CD8-positive, alpha-beta memory T cell (primary cell): ENCODE measurements around the gene DPY19L1. TPM values are rescaled to one million over a fixed set of nuclear protein-coding genes. Genes with fewer than 3 reads are reported as not detected.
"Not testable (repeated sequence)": the region's sequence is repeated elsewhere in the genome, so short reads cannot be mapped to it uniquely, and the experiment has no call there.

Source experiments
- CTCF ChIA-PET: fragments of 350-600 bp; sonication (Branson Sonifier 250); formaldehyde crosslinking; loops from one replicate; lab custom pipeline; 2021; ENCODE audit warnings: antibody characterized with exemption; lab: Charles Lee
- POLR2A ChIA-PET: fragments of 350-600 bp; sonication (Branson Sonifier 250); formaldehyde crosslinking; loops from one replicate; lab custom pipeline; 2021; ENCODE audit warnings: antibody characterized with exemption; lab: Charles Lee
- DNase-seq, 5 donors: peaks; one replicate each; pipeline versions ENCODE4 v3.0.0 to v3.0.0-alpha.2; 2020 to 2022; ENCODE audit warnings: mixed read lengths in 1 of 5
- H3K27ac ChIP-seq: one replicate; pipeline ENCODE4 v1.7.0; 2013; ENCODE audit warnings: low read depth, mild to moderate bottlenecking, low read length, moderate library complexity
- H3K27me3 ChIP-seq: 2 replicates; pipeline ENCODE4 v1.7.0; 2013; ENCODE audit warnings: low read length, mild to moderate bottlenecking; ENCODE audit not compliant: insufficient read depth, poor library complexity, severe bottlenecking
- H3K36me3 ChIP-seq: 2 replicates; pipeline ENCODE4 v1.7.0; 2013; ENCODE audit warnings: mild to moderate bottlenecking, low read length, moderate library complexity; ENCODE audit not compliant: insufficient read depth
- H3K4me1 ChIP-seq: 2 replicates; pipeline ENCODE4 v1.7.0; 2013; ENCODE audit warnings: mild to moderate bottlenecking, low read length, moderate library complexity; ENCODE audit not compliant: insufficient read depth
- H3K4me3 ChIP-seq: 2 replicates; pipeline ENCODE4 v1.7.0; 2013; ENCODE audit warnings: mild to moderate bottlenecking, low read length
- H3K9me3 ChIP-seq: 2 replicates; pipeline ENCODE4 v1.7.0; 2013; ENCODE audit warnings: mild to moderate bottlenecking, low read length
- H3K27ac Mint-ChIP-seq, 8 donors: one replicate each; pipeline ENCODE4 v1.8.0; 2020 to 2021; ENCODE audit warnings: mixed read lengths in 8 of 8, mild to moderate bottlenecking in 6 of 8, inconsistent platforms in 3 of 8, moderate library complexity in 3 of 8
- H3K27me3 Mint-ChIP-seq, 2 donors: one replicate each; pipeline ENCODE4 v1.8.0; 2020 to 2021; ENCODE audit warnings: mixed read lengths in 2 of 2, mild to moderate bottlenecking in 1 of 2, moderate library complexity in 1 of 2
- H3K36me3 Mint-ChIP-seq, 3 donors: one replicate each; pipeline ENCODE4 v1.8.0; 2020 to 2021; ENCODE audit warnings: mixed read lengths in 3 of 3, inconsistent platforms in 1 of 3, mild to moderate bottlenecking in 1 of 3
- H3K4me1 Mint-ChIP-seq, 3 donors: one replicate each; pipeline ENCODE4 v1.8.0; 2020 to 2021; ENCODE audit warnings: mixed read lengths in 3 of 3, inconsistent platforms in 1 of 3, mild to moderate bottlenecking in 1 of 3
- H3K4me3 Mint-ChIP-seq, 7 donors: one replicate each; pipeline ENCODE4 v1.8.0; 2020 to 2021; ENCODE audit warnings: mixed read lengths in 7 of 7, mild to moderate bottlenecking in 6 of 7, moderate library complexity in 4 of 7, inconsistent platforms in 2 of 7
- H3K9me3 Mint-ChIP-seq, 5 donors: one replicate each; pipeline ENCODE4 v1.8.0; 2020 to 2022; ENCODE audit warnings: mixed read lengths in 5 of 5, mild to moderate bottlenecking in 3 of 5, moderate library complexity in 2 of 5, inconsistent platforms in 1 of 5
- polyA plus RNA-seq: library from polyadenylated mRNA; unstranded; fragments of 300-500 nt; fragmentation: Illumina TruSeq; gene quantifications from one replicate; pipeline ENCODE4 v1.2.3, GENCODE V29; 2021
- total RNA-seq, 2 experiments: library from RNA; stranded (reverse); gene quantifications; one replicate each; pipeline ENCODE4 v1.2.3, GENCODE V29; 2021

DPY19L1 gene
- total and polyA plus RNA-seq, 3 experiments from 2014 or later = 3.2 to 16.2 (median 15.9) TPM

DNA sequence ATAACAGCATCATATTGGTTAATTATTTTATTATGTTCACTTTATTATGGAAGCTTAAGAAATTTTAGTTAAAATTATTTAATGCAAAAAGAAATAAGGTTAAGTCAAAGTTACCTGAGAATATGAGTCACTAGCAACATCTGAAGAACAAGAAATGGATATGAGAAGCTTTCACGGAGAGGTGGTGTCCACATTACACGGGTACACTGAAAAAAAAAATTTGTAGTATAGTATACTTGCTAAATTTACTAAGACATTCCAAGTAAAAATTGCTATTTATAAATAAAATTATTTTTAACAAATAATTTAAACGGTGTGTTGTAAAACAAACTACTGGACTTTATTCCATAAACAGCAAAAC lies 63.9 kb downstream of the DPY19L1 start:
- no peaks in the 10 kb centered on the region for H3K27me3 Mint-ChIP-seq
- ChIA-PET POLR2A (no interaction called here), CTCF (no interaction called here)
- H3K4me3 Mint-ChIP-seq = no peak overlapping the region
- peaks cover 3 to 18% (median 7%) of the 10 kb centered on the region in 3 donors for H3K4me1 Mint-ChIP-seq
- Histone ChIP-seq H3K4me3 (no peak overlapping the region), H3K27me3 (no peaks in the 10 kb centered on the region), H3K4me1 (no peaks in the 10 kb centered on the region), H3K27ac (no peak overlapping the region), H3K36me3 (no peaks in the 10 kb centered on the region), H3K9me3 (no peaks in the 10 kb centered on the region)
- no peak for DNase-seq
- no peak overlapping the region for H3K27ac Mint-ChIP-seq
- H3K9me3 Mint-ChIP-seq = no peaks in the 10 kb centered on the region
- H3K36me3 Mint-ChIP-seq = peaks cover 14 to 35% (median 15%) of the 10 kb centered on the region in 3 donors

DNA sequence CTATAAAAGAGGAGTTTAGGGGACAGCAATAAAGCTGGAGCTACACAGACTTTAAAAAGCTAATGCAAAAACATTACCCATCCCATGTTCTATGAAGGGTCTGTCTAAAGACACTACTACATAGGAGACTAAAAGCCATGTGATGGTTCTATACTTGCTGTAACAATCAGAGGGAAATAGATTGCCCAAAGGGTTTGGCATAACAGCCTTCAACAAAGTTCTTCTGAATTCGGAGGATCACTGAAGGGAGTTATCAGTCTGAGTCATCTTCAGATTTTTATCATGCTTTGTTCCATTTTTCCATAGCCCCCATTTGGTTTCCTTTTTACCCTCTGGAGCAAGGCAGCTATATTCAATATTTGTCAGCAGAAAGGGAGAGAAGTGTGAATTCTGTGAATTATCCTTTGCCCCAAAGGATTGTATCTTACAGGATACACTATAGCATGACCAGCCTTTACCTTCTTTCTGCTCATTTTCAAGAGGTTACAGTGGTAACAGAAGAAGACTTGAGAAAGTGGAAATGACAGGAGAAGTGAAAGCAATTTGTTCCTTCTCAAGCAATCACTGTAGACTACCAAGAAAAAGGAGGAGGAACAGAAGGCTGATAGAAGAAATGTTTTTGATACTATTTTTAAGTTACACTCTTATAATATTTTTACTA lies 64.4 kb downstream of the DPY19L1 start:
- POLR2A ChIA-PET, H3K27me3 Mint-ChIP-seq, H3K9me3 Mint-ChIP-seq, H3K4me1 ChIP-seq, H3K9me3 ChIP-seq, DNase-seq, H3K4me3 ChIP-seq, H3K27me3 ChIP-seq, H3K4me3 Mint-ChIP-seq, H3K36me3 ChIP-seq, H3K27ac ChIP-seq, H3K27ac Mint-ChIP-seq, CTCF ChIA-PET: not testable (repeated sequence)
- H3K4me1 Mint-ChIP-seq = peaks cover 3 to 18% (median 7%) of the 10 kb centered on the region in 3 donors
- peaks cover 14 to 35% (median 15%) of the 10 kb centered on the region in 3 donors for H3K36me3 Mint-ChIP-seq

DNA sequence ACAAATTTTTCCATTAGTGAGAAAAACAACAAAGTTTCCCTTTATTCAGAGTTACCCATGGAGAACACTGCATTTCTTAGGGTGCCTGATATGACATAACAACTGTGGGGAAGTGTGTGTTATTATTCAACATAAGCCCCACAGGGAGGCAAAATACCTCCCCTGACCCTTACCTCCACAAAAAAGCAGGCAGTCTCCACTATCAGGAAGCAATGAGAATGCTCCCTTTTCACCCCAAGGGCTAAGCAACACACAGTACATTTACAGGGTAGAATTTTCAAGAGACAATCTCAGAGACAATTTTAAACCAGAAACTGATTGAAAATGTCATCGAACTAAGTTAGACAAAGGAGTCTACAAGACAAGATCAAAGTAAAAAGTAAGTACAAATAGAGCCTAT lies 69.5 kb downstream of the DPY19L1 start:
- H3K4me1 Mint-ChIP-seq, DNase-seq: not testable (repeated sequence)

DNA sequence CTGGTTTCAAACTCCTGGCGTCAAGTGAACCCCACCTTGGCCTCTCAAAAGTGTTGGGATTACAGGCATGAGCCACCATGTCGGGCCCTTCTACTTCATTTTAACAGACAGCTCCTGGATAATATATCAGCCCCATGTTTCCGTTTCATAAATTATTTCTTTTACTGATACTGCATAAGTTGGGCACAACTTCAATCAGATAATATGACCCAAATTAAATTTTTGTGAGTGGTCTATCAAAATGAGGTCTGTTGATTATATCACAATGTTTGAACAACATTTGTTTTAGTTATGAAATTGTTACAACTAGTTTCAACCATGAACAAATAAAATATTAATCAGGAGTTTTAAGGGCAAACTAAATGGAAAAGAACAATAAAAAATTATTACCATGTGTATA lies 70.8 kb downstream of the DPY19L1 start:
- H3K36me3 ChIP-seq, H3K9me3 ChIP-seq, POLR2A ChIA-PET, H3K4me3 ChIP-seq, H3K27me3 Mint-ChIP-seq, H3K27ac ChIP-seq, H3K27me3 ChIP-seq, CTCF ChIA-PET, H3K4me1 Mint-ChIP-seq, H3K27ac Mint-ChIP-seq, H3K4me1 ChIP-seq, H3K9me3 Mint-ChIP-seq, H3K4me3 Mint-ChIP-seq, DNase-seq: not testable (repeated sequence)
- peaks cover 6 to 35% (median 9%) of the 10 kb centered on the region in 3 donors for H3K36me3 Mint-ChIP-seq

More for the DNA sequence above, 69.5 kb downstream of the DPY19L1 start:
- peaks cover 12 to 36% (median 14%) of the 10 kb centered on the region in 3 donors for H3K36me3 Mint-ChIP-seq
- H3K9me3 ChIP-seq, H3K36me3 ChIP-seq, H3K4me1 ChIP-seq, H3K27me3 Mint-ChIP-seq, H3K27ac ChIP-seq, H3K9me3 Mint-ChIP-seq, H3K27ac Mint-ChIP-seq, H3K27me3 ChIP-seq, H3K4me3 ChIP-seq, CTCF ChIA-PET, H3K4me3 Mint-ChIP-seq: not testable (repeated sequence)
- POLR2A ChIA-PET = interaction anchor here (0.8 kb wide), 1 partner anchor 644 kb away, joined by 3 read pairs; no protein-coding TSS in a partner anchor

DNA sequence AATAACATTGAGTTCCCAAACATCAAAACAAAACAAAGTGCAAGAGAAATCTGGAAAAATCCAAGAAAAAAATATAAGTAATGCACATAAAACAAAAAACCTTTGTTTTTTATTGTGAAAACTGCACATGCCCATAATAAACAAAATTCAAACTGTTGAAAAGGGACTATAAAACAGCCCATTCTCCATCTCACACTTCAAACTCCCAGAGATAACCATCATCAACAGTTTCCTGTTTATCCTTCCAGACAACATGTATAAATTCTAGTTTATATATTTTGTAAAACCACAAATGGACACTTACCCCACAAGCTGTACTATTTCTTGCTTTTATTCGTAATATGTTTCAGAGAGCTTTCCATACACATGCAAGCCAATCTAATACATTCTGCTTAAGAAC lies 79.3 kb downstream of the DPY19L1 start:
- Mint-ChIP-seq H3K4me1 (peaks cover 0 to 5% (median 3%) of the 10 kb centered on the region in 3 donors), H3K27me3 (no peaks in the 10 kb centered on the region), H3K27ac (no peak overlapping the region), H3K4me3 (no peak overlapping the region), H3K36me3 (peaks cover 12 to 25% (median 24%) of the 10 kb centered on the region in 3 donors), H3K9me3 (peaks cover 0 to 8% (median 0%) of the 10 kb centered on the region in 5 donors)
- Histone ChIP-seq H3K4me3 (no peak overlapping the region), H3K27me3 (no peaks in the 10 kb centered on the region), H3K27ac (no peak overlapping the region), H3K36me3 (no peaks in the 10 kb centered on the region), H3K4me1 (no peaks in the 10 kb centered on the region), H3K9me3 (no peaks in the 10 kb centered on the region)
- CTCF ChIA-PET = no interaction called here
- no peak for DNase-seq
- POLR2A ChIA-PET = no interaction called here

DNA sequence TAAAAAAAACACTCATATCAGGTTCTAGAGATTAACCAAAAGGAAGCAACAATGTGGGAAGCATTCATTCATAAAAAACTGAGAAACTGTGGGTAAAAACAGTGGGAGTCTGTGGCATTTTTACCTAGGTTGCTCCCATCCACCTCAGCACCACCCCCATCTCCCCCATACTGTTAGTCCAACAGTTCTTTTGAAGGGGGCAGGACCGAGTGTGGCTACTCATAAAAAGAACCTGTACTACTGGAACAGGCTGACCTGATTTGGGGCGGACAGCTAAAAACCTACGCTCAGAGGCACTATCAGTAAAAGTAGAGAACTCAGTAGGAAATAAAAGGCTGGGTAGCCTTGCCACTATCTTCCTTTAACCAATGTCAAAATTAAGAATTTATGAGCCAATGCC lies 84.5 kb downstream of the DPY19L1 start:
- no peaks in the 10 kb centered on the region for H3K4me1 Mint-ChIP-seq
- POLR2A ChIA-PET = no interaction called here

DNA sequence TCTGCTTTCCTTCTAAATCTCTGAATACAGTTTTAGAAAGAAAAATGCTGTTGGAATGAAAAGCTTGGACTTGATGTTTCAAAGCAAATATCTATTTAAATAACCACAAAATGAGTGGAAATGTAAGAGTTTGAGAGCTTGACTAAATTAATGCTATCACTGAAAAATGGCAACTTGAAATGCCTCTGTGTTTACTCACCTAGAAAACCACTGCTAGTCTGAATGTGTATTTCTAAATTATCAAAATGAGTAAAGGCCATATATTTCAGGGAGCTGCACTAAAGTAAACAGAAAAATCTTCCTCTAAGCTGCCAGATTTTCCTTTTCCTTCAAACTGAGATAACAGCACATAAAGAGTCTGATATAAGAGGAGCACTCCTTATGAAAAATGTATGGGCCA lies 87.9 kb downstream of the DPY19L1 start:
- Histone ChIP-seq H3K4me1 (no peaks in the 10 kb centered on the region), H3K4me3 (no peak overlapping the region), H3K27ac (no peak overlapping the region), H3K36me3 (no peaks in the 10 kb centered on the region), H3K9me3 (no peaks in the 10 kb centered on the region), H3K27me3 (no peaks in the 10 kb centered on the region)
- Mint-ChIP-seq H3K9me3 (no peaks in the 10 kb centered on the region), H3K36me3 (peaks cover 3 to 36% (median 15%) of the 10 kb centered on the region in 3 donors), H3K27ac (no peak overlapping the region), H3K4me3 (no peak overlapping the region), H3K27me3 (no peaks in the 10 kb centered on the region), H3K4me1 (no peaks in the 10 kb centered on the region)
- ChIA-PET CTCF (no interaction called here), POLR2A (no interaction called here)
- DNase-seq = no peak

More for the DNA sequence above, 84.5 kb downstream of the DPY19L1 start:
- no peaks in the 10 kb centered on the region for H3K9me3 Mint-ChIP-seq
- H3K27ac Mint-ChIP-seq = no peak overlapping the region
- Histone ChIP-seq H3K27me3 (no peaks in the 10 kb centered on the region), H3K27ac (no peak overlapping the region), H3K9me3 (no peaks in the 10 kb centered on the region), H3K36me3 (no peaks in the 10 kb centered on the region), H3K4me3 (no peak overlapping the region), H3K4me1 (no peaks in the 10 kb centered on the region)
- CTCF ChIA-PET = no interaction called here
- DNase-seq = no peak
- H3K27me3 Mint-ChIP-seq = no peaks in the 10 kb centered on the region
- no peak overlapping the region for H3K4me3 Mint-ChIP-seq
- H3K36me3 Mint-ChIP-seq = peaks cover 3 to 30% (median 10%) of the 10 kb centered on the region in 3 donors

DNA sequence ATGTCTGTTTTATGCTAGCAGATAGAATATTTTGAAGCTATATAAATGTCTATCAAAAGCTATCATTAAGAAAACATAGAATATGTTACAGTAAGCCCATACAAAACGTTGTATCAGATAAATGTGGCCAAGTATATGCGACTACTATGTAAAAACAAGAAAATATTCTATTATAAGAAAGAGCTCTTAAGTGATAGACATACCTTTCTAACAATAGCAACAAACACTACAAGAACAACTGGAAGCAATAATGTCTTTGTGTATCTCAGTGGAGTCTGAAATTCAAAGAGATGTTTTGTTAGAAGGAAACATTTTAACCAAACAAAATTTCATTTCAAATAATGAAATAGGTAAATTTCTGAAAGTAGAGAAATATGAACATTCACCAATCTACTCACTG lies 89.9 kb downstream of the DPY19L1 start:
- H3K4me1 Mint-ChIP-seq, H3K27ac ChIP-seq, POLR2A ChIA-PET, H3K4me3 Mint-ChIP-seq, H3K9me3 Mint-ChIP-seq, CTCF ChIA-PET, H3K36me3 ChIP-seq, H3K9me3 ChIP-seq, H3K27ac Mint-ChIP-seq, H3K27me3 ChIP-seq, H3K4me3 ChIP-seq, H3K4me1 ChIP-seq, DNase-seq, H3K27me3 Mint-ChIP-seq: not testable (repeated sequence)
- peaks cover 0 to 29% (median 14%) of the 10 kb centered on the region in 3 donors for H3K36me3 Mint-ChIP-seq
